CD4-positive, CD25-positive, alpha-beta regulatory T cell (primary cell): ENCODE results near the gene SLC19A2. TPM values are rescaled to one million over a fixed set of nuclear protein-coding genes. Genes with fewer than 3 reads are reported as not detected.

Experiments used
- ATAC-seq, 2 donors: fragments of 150-1000 bp; cut with Tn5 transposase; one replicate each; pipeline ENCODE4 v1.10.0; 2021; ENCODE audit warnings: low read depth in 2 of 2, moderate number of reproducible peaks in 2 of 2, moderate library complexity in 1 of 2
- DNase-seq, 3 donors: peaks; one replicate each; pipeline versions ENCODE4 v3.0.0 to v3.0.0-alpha.2; 2012 to 2022; ENCODE audit warnings: mixed read lengths in 1 of 3
- H3K27ac ChIP-seq: one replicate; pipeline ENCODE4 v1.7.0; 2013; ENCODE audit warnings: mild to moderate bottlenecking, low read length; ENCODE audit not compliant: insufficient read depth, poor library complexity, severe bottlenecking
- H3K27me3 ChIP-seq: one replicate; pipeline ENCODE4 v1.7.0; 2013; ENCODE audit warnings: low read length; ENCODE audit not compliant: control insufficient read depth, insufficient read depth
- H3K36me3 ChIP-seq: one replicate; pipeline ENCODE4 v1.7.0; 2013; ENCODE audit warnings: mild to moderate bottlenecking, low read length, moderate library complexity; ENCODE audit not compliant: control insufficient read depth, insufficient read depth
- H3K4me1 ChIP-seq: 2 replicates; pipeline ENCODE4 v1.7.0; 2013; ENCODE audit warnings: mild to moderate bottlenecking, low read length; ENCODE audit not compliant: insufficient read depth, control insufficient read depth, poor library complexity, severe bottlenecking
- H3K4me3 ChIP-seq: one replicate; pipeline ENCODE4 v1.7.0; 2013; ENCODE audit warnings: low read depth, mild to moderate bottlenecking, low read length, moderate library complexity
- H3K9me3 ChIP-seq, 2 experiments: 1 replicate in 1 of 2; 2 replicates in 1 of 2; pipeline ENCODE4 v1.7.0; 2013; ENCODE audit warnings: low read length in 2 of 2, mild to moderate bottlenecking in 1 of 2, moderate library complexity in 1 of 2; ENCODE audit not compliant: control insufficient read depth in 2 of 2
- H3K27ac Mint-ChIP-seq, 3 donors: one replicate each; pipeline ENCODE4 v1.8.0; 2020 to 2022; ENCODE audit warnings: mild to moderate bottlenecking in 3 of 3, mixed read lengths in 3 of 3, moderate library complexity in 2 of 3
- H3K27me3 Mint-ChIP-seq: one replicate; pipeline ENCODE4 v1.8.0; 2022; ENCODE audit warnings: mild to moderate bottlenecking, mixed read lengths
- H3K36me3 Mint-ChIP-seq: one replicate; pipeline ENCODE4 v1.8.0; 2020; ENCODE audit warnings: mixed read lengths
- H3K4me1 Mint-ChIP-seq, 4 donors: one replicate each; pipeline ENCODE4 v1.8.0; 2020 to 2022; ENCODE audit warnings: mixed read lengths in 4 of 4, mild to moderate bottlenecking in 1 of 4
- H3K4me3 Mint-ChIP-seq, 4 donors: one replicate each; pipeline ENCODE4 v1.8.0; 2020 to 2022; ENCODE audit warnings: mild to moderate bottlenecking in 4 of 4, mixed read lengths in 4 of 4, moderate library complexity in 3 of 4
- H3K9me3 Mint-ChIP-seq, 7 donors: one replicate each; pipeline ENCODE4 v1.8.0; 2020 to 2022; ENCODE audit warnings: mixed read lengths in 7 of 7, mild to moderate bottlenecking in 3 of 7, moderate library complexity in 2 of 7
- polyA plus RNA-seq, 4 donors: library from polyadenylated mRNA; unstranded; fragments of 300-500 nt; fragmentation: Illumina TruSeq; gene quantifications; one replicate each; pipeline ENCODE4 v1.2.3, GENCODE V29; 2021
- total RNA-seq: library from RNA; stranded (reverse); gene quantifications from one replicate; pipeline ENCODE4 v1.2.3, GENCODE V29; 2022

Gene SLC19A2
- total and polyA plus RNA-seq, 5 donors from 2014 or later, result 0.48 to 4.3 (median 0.83) TPM

- no peaks in the 10 kb centered on the region for H3K27me3 Mint-ChIP-seq
These were observed 16.8 kb downstream of the SLC19A2 start for GRCh38 chr1:169468982-169469381.

DNA sequence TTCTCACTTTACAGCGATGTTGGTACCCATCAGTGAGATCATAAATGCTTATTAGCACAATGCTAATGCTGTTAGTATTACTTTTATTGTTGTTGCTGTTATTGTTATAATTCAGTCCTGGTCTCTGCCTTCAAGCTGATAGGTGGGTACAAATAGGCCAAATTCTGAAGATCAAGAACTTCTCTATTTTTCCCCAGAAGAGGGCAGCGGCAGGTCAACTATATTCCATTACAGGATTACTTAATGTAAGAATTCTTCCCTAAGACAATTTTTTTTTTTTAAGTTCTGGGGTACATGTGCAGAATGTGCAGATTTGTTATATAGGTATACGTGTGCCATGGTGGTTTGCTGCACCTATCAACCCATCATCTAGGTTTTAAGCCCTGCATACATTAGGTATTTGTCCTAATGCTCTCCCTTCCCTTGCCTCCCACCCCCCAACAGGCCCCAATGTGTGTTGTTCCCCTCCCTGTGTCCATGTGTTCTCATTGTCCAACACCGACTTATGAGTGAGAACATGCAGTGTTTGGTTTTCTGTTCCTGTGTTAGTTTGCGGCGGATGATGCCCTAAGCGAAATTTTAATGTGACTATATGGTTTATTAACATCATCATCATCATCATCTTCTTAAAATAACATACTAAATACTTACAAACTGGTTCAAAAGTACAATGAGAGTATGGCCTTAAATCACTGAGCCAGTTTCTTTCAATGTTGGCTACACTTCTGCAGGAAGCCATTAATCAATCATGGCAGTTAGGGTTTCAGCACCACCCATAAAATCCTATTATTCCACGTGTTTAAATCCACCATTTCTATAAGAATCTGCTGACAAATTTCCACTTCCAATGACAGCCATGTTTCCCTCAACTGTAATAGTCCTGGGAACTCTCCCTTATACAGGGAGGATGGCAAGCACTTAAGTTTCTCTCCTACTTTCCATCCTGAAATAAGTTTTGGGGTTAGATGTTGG, 19.2 kb downstream of the SLC19A2 start:
- H3K9me3 Mint-ChIP-seq, result no peaks in the 10 kb centered on the region
- H3K4me1 ChIP-seq, result no peaks in the 10 kb centered on the region
- peaks cover under 1% of the 10 kb centered on the region for H3K27me3 Mint-ChIP-seq
- H3K27ac ChIP-seq, result no peak overlapping the region
- H3K36me3 ChIP-seq, result no peaks in the 10 kb centered on the region
- no peak overlapping the region for H3K27ac Mint-ChIP-seq
- H3K27me3 ChIP-seq, result no peaks in the 10 kb centered on the region
- no peaks in the 10 kb centered on the region for H3K9me3 ChIP-seq
- peaks cover 0 to 7% (median 2%) of the 10 kb centered on the region in 4 donors for H3K4me1 Mint-ChIP-seq
- peaks cover 13% of the 10 kb centered on the region for H3K36me3 Mint-ChIP-seq
- DNase-seq (peak in 2 of 3 donors; percentile 25 to 51), ATAC-seq (no peak)
- no peak overlapping the region for H3K4me3 Mint-ChIP-seq
- H3K4me3 ChIP-seq, result no peak overlapping the region

More at GRCh38 chr1:169468982-169469381, 16.8 kb downstream of the SLC19A2 start:
- ATAC-seq (no peak), DNase-seq (no peak)
- Mint-ChIP-seq H3K4me3 (no peak overlapping the region), H3K4me1 (peaks cover 0 to 4% (median 1%) of the 10 kb centered on the region in 4 donors), H3K9me3 (no peaks in the 10 kb centered on the region), H3K36me3 (peaks cover 13% of the 10 kb centered on the region), H3K27ac (peak overlapping the region in 1 of 3 donors; percentile 4)
- H3K9me3 ChIP-seq, result no peaks in the 10 kb centered on the region
- no peaks in the 10 kb centered on the region for H3K4me1 ChIP-seq
- H3K36me3 ChIP-seq, result no peaks in the 10 kb centered on the region
- no peaks in the 10 kb centered on the region for H3K27me3 ChIP-seq
- no peak overlapping the region for H3K4me3 ChIP-seq
- H3K27ac ChIP-seq, result no peak overlapping the region

- H3K4me3 ChIP-seq, result no peak overlapping the region
- DNase-seq (no peak), ATAC-seq (no peak)
- Mint-ChIP-seq H3K4me3 (no peak overlapping the region), H3K4me1 (peaks cover 10 to 15% (median 11%) of the 10 kb centered on the region in 4 donors), H3K27ac (no peak overlapping the region), H3K9me3 (peaks cover 0 to 1% (median 0%) of the 10 kb centered on the region in 7 donors), H3K36me3 (peaks cover 12% of the 10 kb centered on the region), H3K27me3 (peaks cover 6% of the 10 kb centered on the region)
- no peaks in the 10 kb centered on the region for H3K4me1 ChIP-seq
- no peaks in the 10 kb centered on the region for H3K36me3 ChIP-seq
- no peaks in the 10 kb centered on the region for H3K9me3 ChIP-seq
- no peak overlapping the region for H3K27ac ChIP-seq
- no peaks in the 10 kb centered on the region for H3K27me3 ChIP-seq
These were observed 20.5 kb downstream of the SLC19A2 start for GRCh38 chr1:169465281-169465680.

DNA sequence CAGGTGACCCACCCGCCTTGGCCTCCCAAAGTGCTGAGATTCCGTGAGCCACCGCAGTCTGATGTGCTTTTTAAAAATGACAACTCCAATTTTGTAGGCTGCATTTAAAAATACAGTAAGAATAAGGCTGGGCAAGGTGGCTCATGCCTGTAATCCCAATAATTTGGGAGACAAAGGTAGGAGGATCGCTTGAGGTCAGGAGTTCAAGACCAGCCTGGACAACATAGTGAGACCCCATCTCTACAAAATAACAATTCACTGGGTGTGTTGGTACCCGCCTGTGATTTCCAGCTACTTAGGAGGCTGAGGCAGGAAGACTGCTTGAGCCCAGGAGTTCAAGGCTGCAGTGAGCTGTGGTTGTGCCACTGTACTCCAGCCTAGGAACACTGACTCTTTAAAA, 23.4 kb downstream of the SLC19A2 start:
- Histone ChIP-seq H3K36me3 (no peaks in the 10 kb centered on the region), H3K4me1 (no peaks in the 10 kb centered on the region), H3K27ac (no peak overlapping the region), H3K9me3 (peaks cover 6 to 9% of the 10 kb centered on the region in 2 experiments), H3K4me3 (no peak overlapping the region), H3K27me3 (peaks cover 4% of the 10 kb centered on the region)
- Mint-ChIP-seq H3K36me3 (peaks cover 4% of the 10 kb centered on the region), H3K27ac (no peak overlapping the region), H3K4me1 (peaks cover 12 to 19% (median 14%) of the 10 kb centered on the region in 4 donors), H3K4me3 (no peak overlapping the region), H3K27me3 (peaks cover 15% of the 10 kb centered on the region), H3K9me3 (peaks cover 0 to 2% (median 0%) of the 10 kb centered on the region in 7 donors)
- no peak for ATAC-seq
- DNase-seq, result no peak

GRCh38 chr1:169461390-169462000, 24.2 kb downstream of the SLC19A2 start:
- ATAC-seq (no peak), DNase-seq (peak in 1 of 3 donors; percentile 8)
- peaks cover 23% of the 10 kb centered on the region for H3K27me3 Mint-ChIP-seq
- peaks cover 4% of the 10 kb centered on the region for H3K27me3 ChIP-seq
- H3K4me1 Mint-ChIP-seq, result peaks cover 12 to 19% (median 14%) of the 10 kb centered on the region in 4 donors
- peak overlapping the region in 2 of 3 donors; percentile 39 to 56 for H3K27ac Mint-ChIP-seq
- H3K36me3 Mint-ChIP-seq, result no peaks in the 10 kb centered on the region
- peaks cover 0 to 10% (median 3%) of the 10 kb centered on the region in 7 donors for H3K9me3 Mint-ChIP-seq
- no peak overlapping the region for H3K4me3 ChIP-seq
- H3K36me3 ChIP-seq, result no peaks in the 10 kb centered on the region
- H3K4me3 Mint-ChIP-seq, result peak overlapping the region; percentile 7 to 80 (median 32)
- peaks cover 15 to 18% of the 10 kb centered on the region in 2 experiments for H3K9me3 ChIP-seq
- no peak overlapping the region for H3K27ac ChIP-seq
- H3K4me1 ChIP-seq, result no peaks in the 10 kb centered on the region

DNA sequence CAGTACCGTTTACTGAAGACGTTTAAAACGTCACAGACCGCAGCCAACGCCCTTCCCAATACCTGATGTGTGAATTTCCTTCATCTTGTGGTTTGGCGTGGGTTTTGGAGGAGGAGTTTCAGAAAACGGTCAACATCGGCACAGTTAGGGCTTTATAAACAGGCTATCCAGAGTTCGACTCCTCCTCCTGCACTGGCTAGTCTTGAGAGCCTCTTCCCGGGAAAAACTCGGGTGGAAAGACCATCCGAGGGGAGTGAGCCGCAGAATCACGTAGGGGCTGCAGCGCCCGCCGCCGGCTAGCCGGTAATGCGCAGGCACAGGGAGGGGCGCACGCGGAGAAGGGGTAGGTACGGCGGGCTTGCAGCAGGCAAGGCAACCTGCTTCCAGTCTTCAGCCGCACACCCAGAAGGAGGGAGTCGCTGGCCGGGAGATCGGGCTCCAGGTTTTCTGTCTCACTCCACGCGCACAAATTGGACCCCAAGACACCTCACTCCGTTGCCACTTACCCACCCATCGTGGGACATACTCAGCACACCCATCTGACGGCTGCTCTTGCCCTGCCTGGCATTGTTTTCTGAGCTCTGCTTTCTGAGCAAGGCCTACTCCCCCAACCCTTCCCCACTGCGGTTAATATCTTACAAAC, 25.4 kb downstream of the SLC19A2 start:
- Mint-ChIP-seq H3K27ac (peak overlapping the region in 1 of 3 donors; percentile 16), H3K4me3 (peak overlapping the region; percentile 48 to 80 (median 64)), H3K9me3 (peaks cover 0 to 12% (median 4%) of the 10 kb centered on the region in 7 donors), H3K27me3 (peaks cover 24% of the 10 kb centered on the region), H3K4me1 (peaks cover 8 to 19% (median 15%) of the 10 kb centered on the region in 4 donors), H3K36me3 (no peaks in the 10 kb centered on the region)
- H3K27ac ChIP-seq, result no peak overlapping the region
- H3K9me3 ChIP-seq, result peaks cover 16 to 19% of the 10 kb centered on the region in 2 experiments
- DNase-seq (peak in 2 of 3 donors; percentile 6 to 72), ATAC-seq (no peak)
- H3K36me3 ChIP-seq, result no peaks in the 10 kb centered on the region
- peak overlapping the region; percentile 79 for H3K4me3 ChIP-seq
- peaks cover 7% of the 10 kb centered on the region for H3K27me3 ChIP-seq
- no peaks in the 10 kb centered on the region for H3K4me1 ChIP-seq

GRCh38 chr1:169457443-169457842, 28.3 kb downstream of the SLC19A2 start:
- Mint-ChIP-seq H3K27ac (no peak overlapping the region), H3K36me3 (no peaks in the 10 kb centered on the region), H3K4me1 (peaks cover 8 to 19% (median 15%) of the 10 kb centered on the region in 4 donors), H3K9me3 (peaks cover 0 to 12% (median 4%) of the 10 kb centered on the region in 7 donors), H3K4me3 (no peak overlapping the region), H3K27me3 (peaks cover 34% of the 10 kb centered on the region)
- H3K9me3 ChIP-seq, result peaks cover 16 to 19% of the 10 kb centered on the region in 2 experiments
- no peak overlapping the region for H3K27ac ChIP-seq
- H3K27me3 ChIP-seq, result peaks cover 19% of the 10 kb centered on the region
- H3K4me1 ChIP-seq, result no peaks in the 10 kb centered on the region
- no peak overlapping the region for H3K4me3 ChIP-seq
- ATAC-seq (no peak), DNase-seq (no peak)
- no peaks in the 10 kb centered on the region for H3K36me3 ChIP-seq
